NCI-H1930 (cell line): ENCODE measurements around the gene INIP.

ENCODE experiments used
- DNase-seq, 2 experiments: peaks; one replicate each; lab custom pipeline; 2025; lab: John Stamatoyannopoulos, UW

Gene INIP

GRCh38 chr9:112670991-112671625 is 46.8 kb downstream of the INIP start:
- DNase-seq = no peak

DNA sequence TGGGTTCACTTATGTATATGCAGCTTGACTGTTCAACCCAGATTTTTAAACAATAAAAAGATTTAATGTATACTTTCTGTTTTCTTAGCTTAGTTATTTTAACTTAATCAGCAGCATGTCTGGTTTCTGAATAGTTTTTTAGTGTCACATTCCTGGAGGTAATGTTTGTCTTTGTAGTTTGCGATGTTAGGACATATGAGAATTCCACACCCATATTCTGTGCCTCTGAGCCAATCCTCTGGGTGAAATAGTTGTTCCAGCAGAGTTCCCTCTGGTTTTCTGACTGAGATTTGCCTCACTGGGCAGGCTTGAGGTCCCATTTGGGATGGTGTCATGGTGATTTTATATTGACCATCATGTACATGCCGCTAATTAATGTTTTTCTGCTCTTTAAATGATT is 48.6 kb downstream of the INIP start:
- DNase-seq = no peak

DNA sequence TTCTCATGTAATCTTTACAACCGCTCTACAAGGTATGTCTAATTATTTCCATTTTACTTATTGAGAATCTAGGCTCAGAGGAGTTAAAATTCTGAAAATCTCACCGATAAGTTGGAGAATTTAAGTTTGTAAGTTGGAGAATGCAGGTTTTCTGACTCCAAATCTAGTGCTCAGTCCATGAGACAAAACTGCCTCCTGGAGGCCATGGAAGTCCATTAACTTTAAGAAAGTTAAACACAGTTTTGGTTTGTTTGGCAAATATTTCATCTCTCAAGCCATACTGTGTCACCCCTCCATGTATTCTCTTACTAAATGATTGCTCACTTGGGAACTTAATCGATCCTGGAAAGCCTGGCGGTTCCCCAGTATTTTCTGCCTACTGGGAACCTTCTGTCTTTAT is 52.6 kb downstream of the INIP start:
- DNase-seq = no peak

DNA sequence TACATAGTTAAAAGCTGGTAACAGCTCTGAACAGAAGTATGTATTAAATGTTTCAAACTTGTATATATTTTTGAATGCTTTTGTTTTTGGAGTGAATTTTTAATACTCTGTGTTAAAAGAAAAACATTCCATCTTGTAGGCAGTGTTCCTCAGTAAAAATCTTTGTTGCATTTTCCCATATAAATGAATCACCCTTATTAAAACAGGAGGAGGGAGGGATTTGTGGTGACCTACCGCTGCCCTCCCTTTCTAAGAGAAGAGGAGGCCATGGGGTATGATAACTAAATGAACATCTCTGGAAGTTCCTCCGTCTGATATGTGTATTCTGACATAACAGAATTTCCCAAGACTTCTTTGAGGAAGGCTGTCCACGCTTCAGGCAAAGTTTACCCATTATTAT is 53.4 kb downstream of the INIP start:
- no peak for DNase-seq

DNA sequence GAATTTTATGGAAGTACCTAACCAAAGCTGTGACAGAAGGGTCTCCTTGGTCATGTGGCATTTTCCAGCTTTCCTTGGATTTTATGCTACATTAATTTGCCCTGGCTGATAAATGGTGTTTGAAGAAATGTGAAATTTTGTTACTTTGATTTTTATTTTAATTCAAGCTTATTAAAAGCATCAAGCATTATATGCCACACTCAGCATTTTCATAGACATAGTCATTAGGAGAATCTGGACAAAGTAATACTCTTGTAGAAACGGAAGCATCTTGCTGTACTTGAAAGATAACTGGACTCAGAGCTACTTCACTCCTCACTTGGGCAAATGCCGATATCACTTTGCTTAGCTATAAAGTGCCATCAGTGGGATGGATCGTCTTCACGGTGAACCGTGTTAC is 54.2 kb downstream of the INIP start:
- DNase-seq = no peak

GRCh38 chr9:112659906-112660305 is 58.0 kb downstream of the INIP start:
- DNase-seq = no peak

DNA sequence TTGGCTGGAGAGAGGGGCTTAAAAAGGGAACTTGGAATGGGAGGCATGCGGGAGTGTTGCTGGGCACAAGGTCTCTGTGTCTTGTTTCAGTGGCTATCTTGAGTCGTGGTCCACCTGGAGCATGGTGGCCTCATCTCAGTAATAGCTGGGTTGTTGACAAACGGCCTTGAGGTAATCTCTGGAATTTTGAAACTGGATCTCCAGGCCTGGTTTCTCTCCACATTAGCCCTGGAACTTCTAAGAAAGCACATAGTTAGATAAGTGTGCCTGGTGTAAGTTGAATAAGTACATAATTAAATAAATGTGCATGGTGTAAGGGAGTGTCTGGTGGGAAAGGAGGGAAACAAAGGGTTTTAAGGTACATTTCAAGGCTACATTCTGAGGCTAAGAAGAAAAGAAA is 62.2 kb downstream of the INIP start:
- DNase-seq = no peak

- no peak for DNase-seq
Measured at GRCh38 chr9:112654282-112654681, 63.6 kb downstream of the INIP start.

DNA sequence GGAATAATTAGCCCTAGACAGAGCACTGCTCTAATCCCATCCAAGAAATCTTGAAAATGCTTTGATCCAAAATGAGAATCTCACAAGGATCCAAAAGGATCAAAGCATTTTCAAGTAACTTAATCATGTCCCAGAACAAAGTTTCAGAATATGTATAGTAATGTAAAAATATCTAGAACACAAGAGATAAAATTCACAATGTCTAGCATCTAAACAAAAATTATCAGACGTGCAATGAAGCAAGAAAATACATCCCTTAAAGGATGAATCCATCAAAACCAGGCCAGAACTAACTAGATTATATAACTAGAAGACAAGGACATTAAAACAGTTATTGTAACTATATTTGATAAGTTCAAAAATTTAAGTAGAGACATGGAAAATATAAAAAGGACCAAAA is 69.3 kb downstream of the INIP start:
- no peak for DNase-seq

- DNase-seq = no peak
Measured at GRCh38 chr9:112647596-112647995, 70.3 kb downstream of the INIP start.

GRCh38 chr9:112642126-112642525 is 75.8 kb downstream of the INIP start:
- no peak for DNase-seq

- DNase-seq = no peak
Measured at GRCh38 chr9:112640311-112640710, 77.6 kb downstream of the INIP start.
